GM18508 (cell line): ENCODE data around the gene TIMM17A.

ENCODE experiments used
- ATAC-seq: cut with Tn5 transposase; IDR thresholded peaks from one replicate; pipeline ENCODE4 v1.9.1; 2021; ENCODE audit warnings: moderate number of reproducible peaks; ENCODE audit not compliant: insufficient read depth, unreplicated experiment

Gene TIMM17A

DNA sequence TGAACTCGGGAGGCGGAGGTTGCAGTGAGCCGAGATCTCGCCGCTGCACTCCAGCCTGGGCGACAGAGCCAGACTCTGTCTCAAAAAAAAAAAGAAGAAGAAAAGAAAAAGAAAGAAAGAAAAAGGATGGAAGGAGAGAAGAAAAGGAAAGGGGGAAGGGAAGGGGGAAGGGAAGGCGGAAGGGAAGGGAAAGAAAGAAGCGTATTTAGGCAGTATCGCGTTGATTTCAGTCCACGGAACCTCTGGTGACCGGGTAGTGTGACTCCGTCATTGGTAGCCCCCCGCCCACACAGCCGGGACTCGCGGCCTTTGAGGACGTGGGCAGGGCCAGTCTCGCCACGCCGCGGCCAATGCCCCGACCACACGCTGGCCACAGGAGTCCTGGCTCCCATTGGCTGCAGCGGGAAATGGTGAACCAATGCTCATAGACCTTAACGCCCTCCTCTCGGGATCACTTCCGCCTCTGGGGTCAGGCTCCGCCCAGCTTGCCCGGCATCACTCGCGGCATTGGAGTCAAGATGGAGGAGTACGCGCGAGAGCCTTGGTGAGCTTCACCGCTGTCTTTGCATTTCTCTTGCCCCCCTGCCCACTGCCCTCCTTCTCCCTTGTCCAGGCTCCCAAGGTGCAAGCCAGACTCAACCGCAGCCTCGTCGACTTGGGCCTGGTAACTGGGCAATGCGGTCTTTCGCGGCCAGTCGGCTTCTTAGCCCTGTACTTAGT is at the start of gene TIMM17A:
Gene TIMM17A (plus strand): TSS at position 495 of the 720 bp plus-strand sequence. CDS start 24 bp downstream, at position 519.
- ATAC-seq = peak; percentile 90

DNA sequence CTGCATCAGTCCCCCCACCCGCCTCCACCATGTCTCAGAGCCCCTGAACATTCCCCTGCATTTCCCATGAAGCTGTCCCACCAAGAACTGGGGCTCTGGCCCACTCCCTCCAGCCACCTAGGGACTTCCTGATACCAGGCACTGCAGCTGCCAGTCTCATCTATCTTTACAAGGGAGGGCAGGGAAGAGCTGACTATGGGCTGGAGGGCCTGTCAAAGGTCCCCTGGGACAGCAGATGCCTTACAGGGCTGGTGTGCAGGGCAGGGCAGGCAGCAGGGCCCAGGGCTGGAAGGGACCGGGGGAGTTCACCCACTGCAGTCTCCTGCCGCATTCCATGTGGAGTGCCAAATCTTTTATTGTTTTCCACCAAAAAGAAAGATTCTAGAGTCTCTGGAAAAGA is 49.0 kb upstream of the TIMM17A start:
- ATAC-seq = no peak

DNA sequence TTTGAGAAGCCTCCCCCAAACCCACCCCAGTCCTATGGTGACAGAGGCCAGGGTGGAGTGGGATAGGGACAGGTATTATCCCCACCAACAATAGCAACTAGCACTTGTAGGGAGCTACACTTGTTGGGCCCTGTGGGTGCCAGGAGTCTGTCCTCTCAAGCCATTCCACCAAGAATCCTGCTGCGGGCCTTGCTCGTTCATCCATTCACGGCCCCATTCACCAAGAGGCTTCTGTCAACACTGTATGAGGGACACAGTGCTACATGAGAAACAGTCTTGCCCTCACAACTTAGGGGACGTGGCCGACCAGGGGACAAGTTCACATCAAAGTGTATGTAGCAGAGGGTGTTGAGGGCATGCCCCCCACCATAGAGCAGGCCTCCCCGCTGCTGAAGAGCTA is 47.7 kb upstream of the TIMM17A start:
- ATAC-seq = no peak

DNA sequence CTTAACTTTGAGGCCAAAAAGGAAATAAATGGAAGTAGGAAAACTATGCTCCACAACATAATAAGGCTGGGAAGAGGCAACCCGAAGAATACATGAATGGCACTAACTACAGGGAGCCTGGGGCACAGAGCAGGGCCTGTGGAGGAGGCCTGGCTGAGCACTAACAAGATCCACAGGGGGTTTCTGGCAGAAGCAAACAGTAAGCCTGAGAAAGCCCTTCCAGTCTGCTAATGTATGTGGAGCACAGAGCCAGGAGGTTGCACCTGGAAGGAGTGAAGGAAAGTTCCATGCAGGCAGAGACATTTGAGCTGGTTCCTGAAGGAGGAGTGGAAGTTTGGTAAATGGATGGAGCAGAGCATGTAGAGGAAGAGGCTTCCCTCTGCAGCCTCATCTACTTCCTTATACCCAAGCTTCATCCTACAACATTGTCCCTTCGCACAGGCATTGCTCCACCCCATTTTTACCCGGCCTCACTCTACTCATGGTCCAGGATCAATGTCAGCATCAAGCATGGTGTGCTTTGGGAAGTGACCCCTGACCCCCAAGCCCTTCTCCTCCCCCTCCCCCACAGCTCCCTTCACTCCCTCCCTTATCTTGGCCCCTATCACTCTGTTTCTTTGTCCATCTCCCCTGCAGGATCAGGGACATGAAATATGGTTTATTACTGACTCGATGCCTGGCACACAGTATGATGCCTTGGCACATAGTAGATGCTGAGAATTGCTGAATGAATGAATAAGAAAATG is 43.3 kb upstream of the TIMM17A start:
- ATAC-seq = no peak

DNA sequence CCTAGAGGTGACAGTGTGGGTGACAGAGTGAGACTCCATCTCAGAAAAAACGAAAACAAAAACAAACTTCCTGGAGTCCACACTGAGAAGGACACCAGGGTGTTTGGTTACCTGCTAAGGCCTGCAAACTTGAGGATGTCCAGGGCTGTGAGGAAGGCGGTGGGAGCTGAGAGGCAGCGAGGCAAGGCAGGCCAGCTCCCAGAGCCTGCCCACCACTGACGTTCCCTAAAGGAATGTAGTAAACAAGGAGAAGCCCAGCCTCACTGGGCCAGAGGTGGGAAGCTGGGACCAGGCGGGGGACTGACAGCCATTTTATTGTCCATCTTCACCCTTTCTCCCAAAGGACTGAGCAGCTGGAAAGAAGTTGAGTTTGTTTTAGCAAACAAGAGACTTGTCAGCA is 42.5 kb upstream of the TIMM17A start:
- no peak for ATAC-seq

DNA sequence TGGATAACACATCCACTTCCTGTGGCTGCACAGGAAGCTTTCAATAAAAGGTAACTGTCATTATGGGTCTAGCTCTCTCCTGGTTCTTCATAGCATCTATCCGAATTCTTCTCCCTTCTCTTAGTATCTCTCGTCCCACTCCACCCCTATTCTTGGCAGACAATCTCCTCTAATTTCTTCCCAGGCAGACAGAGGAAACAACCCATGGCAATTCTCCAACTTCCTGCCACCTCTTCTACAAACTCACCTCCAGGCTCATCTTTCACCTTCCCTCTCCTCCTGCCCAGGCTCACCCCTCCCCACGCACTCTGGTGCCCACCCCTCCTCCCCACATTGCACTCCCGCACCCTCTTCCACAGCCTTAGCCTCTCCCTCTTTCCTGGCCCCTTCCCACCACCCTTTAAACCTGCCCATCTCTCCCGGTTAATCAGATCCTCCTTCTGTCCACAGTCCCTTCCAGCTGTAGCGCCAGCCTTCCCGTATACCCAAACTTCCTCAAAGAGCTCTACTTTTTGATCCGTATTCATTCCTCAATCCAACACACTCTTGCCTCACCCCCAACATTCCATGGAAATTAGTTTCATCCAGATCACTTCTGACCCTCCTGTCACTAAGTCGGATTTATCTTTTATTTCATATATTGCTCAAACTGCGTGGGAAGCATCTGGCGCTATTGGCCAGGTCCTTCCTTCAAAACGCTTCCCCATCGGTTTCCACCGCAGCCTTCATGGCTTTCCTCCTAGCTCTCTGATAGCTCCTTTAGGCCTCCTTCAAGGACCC is 40.7 kb upstream of the TIMM17A start:
- no peak for ATAC-seq

DNA sequence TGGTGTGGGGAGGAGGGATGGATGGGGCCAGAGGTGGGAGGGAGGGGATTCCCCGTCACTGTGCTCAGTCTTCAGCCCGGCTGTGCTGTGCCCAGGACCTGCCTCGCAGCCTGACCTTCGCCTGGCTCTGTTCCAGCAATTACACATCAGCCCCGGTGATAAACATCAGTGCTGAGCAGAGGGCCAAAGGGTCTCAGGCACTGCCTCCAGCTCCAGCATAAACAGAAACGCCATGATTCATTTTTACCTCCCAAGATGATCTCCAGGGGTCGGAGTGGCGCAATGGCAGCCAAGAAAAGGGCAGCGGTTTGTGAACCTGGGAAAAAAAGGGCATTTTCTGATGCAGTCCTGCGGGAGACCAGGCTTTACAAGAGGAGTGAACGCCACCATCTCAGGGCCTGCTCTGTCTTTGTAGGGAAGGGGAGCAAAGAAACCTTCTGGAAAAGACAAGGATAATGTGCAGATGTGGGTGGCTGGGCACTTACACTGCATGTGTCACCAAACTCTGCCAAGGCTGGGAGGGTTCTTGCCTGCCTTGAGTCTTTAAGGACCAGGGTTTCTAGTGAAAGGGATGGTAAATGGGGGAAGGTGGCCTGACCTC is 38.6 kb upstream of the TIMM17A start:
- ATAC-seq = no peak

DNA sequence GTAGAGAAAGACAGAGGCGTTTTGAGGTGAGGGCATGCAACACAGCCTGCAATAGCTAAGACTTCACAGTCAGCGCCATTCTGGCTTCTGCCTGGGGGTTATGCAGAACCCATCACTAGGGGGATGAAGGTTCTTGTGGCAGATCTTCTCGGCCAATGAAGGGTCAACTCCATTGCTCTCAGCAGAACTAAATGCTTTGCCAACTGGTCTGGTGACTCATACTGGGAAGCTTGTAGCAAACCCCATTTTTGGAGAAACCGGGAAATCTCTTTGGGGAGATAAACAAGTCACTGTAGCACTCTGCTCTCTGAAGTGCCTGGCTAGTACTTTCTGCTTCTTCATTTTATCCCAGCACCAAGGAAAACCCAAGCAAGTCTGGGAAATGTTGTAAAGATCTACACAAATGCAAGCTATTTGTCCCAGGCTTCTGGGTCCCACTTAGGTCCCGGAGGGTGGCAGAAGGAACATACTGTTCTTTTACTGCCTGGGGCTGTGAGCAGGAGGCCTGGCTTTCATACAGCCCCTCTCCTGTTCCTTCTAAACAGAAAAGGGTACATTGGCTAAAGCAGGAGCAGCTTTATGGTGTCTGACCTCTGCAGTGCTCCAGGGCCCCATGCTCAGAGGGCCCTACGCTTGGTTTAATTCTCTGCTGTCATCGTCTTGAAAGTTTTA is 37.8 kb upstream of the TIMM17A start:
- ATAC-seq = no peak

DNA sequence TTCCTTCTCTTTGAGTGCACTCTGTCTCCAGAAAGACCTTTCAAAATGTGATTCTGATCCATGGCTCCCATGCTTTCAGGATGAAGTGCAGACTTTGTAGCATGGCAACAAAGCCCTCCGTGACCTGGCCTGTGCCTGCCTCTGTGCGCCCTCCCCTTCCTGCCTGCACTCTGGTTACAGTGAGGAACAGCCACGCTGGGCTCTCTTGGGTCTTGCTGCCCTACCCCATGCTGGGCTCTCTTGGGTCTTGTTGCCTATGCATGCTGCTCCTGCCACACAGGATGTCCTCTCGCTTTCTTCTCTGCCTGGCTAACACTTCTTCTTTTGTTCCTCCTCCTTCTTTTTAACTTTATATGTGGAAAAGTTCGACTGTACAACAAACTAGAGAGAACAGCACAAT is 37.0 kb upstream of the TIMM17A start:
- ATAC-seq = no peak

DNA sequence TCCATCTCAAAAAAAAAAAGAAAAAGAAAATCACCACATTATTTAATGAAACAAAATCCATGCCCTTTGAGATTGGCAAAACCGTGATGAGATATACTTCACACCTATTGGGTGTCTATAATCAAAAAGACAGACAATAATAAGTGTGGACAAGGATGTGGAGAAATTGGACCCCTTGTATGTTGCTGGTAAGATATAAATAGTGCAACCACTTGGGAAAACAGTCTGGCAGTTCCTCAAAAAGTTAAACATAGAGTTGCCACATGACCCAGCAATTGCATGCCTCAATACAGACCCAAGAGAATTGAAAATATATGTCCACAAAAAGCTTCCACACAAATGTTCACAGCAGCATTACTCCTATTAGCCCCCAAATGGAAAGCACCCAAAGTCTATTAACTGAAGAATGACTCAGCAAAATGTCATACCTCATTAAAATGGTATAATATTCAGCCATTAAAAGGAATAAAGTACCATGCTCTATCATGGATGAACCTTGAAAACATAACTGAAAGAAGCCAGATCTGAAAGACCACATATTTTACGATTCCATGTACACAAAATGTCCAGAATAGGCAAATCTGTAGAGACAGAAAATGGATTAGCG is 33.2 kb upstream of the TIMM17A start:
- ATAC-seq = no peak

DNA sequence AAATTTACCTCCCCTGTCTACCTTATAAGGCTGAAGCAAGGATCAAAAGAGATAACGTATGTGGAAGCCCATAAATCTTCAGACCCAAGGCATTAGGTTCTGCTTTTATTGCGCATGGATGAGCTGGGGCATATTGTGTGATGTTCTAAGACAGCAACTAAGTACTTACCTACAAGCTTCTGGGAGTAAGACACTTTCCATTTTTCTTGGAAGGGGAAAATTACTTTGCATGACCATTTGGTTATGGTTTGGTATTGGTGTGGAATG is 30.1 kb upstream of the TIMM17A start:
- no peak for ATAC-seq

DNA sequence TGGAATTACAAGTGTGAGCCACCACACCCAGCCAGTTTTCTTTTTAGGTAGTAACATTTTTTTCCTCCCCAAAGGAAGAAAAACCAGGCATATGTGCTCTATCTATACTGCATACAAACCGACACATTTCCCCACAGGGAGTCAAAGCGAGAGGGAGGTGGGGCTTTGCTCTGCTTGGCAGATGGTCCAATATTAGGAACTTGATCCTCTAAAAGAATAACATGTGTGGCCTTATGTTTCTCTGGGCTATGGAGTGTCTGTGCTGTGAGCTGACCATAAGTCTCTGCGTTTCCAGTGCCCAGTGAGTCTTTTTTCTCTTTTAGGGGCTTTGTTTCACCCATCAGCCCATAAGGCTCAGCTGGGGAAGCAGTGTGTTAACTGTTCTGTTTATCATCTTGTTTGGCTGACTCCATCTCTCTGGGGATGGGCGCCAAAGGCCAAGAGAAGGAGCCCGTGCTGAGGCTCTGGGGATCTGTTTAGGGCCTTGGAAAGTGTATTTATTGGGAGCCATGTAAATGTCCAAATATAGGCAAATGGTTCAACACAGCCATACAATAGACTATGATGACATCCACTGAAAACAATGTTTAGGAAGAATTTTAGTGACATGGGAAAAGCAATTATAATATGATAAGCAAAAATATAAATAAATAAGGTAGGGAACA is 29.2 kb upstream of the TIMM17A start:
- no peak for ATAC-seq

DNA sequence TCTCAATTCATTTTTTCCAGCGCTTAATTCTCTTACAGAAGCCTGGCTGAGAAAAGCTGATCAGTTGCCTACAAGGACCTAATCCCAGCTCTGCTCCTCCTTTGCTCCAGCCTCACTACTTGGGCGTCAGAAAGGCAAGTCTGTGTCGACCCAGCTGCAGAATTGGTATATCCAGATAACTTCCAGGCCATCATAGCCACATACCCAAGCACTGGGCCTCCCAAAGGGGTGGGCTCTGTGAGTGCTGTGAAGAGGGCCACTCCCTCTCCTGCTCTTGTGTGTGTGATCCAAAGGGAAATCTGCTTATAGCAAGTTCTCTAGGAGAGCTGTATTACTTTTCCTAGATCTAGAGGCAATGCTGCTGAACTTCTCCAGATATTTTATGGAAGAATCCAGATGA is 27.0 kb upstream of the TIMM17A start:
- no peak for ATAC-seq

DNA sequence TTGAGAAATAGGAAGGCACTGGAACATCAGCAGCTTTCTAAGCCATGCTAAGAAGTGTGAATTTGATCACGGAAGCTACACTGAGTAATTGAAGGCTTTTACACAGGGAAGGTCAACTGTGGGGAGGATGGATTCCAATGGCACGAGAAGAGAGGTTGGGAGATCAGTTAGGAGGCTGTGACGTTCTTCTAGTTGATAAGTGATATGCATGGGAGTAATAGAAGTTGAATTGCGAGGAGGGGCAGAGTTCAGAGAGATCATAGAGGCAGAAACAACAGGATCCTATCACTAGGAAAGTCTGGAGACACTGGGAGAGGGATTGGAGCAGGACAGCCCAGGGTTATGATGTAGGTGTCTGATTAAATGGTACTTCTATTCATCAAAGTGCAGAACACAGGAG is 25.2 kb upstream of the TIMM17A start:
- no peak for ATAC-seq

DNA sequence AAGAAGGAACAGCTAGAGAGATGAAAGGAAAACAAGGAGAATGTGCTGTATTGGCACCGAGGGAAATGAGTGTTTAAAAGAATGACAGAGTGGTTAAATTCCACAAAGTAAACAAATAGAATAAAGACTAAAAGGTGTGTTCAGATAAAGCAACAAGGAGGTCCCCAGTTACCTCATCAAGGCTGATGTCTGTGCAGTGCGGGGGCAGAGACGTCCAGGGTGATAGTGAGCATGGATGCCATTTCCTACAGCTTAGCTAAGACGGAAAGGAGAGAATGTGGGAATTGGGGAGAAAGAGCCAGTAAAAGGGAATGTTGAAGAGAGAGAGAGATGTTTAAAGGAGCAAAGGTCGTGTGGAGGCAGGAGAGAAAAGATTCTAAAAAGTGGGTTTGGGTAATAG is 24.5 kb upstream of the TIMM17A start:
- ATAC-seq = no peak

DNA sequence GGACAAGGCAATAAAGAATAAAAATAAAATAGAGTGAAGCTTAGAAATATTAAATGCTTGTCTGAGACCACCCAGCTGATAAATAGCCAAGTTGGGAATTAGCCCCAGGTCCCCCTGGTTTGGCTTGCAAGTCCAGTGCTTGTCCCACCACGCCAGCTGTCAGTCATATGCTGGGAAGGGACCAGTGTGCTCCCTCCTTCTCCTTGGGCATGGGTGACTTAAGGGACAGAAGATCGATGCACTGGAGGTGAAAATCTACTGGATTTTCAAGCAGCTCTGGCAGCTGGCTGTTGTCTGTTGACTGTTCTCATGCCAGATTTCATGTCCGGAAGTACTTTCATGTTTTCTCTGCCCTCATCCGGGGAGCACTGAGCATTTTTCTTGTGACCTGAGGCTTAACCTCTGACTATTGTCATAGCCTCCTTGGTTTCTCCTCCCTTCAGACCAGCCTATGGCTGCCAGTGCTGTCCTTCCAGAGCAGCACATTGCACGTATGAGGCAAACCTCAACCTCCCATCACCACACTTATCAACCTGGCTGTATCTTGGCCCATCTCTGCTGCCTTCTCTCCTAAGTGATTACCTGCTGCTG is 21.4 kb upstream of the TIMM17A start:
- ATAC-seq = no peak

DNA sequence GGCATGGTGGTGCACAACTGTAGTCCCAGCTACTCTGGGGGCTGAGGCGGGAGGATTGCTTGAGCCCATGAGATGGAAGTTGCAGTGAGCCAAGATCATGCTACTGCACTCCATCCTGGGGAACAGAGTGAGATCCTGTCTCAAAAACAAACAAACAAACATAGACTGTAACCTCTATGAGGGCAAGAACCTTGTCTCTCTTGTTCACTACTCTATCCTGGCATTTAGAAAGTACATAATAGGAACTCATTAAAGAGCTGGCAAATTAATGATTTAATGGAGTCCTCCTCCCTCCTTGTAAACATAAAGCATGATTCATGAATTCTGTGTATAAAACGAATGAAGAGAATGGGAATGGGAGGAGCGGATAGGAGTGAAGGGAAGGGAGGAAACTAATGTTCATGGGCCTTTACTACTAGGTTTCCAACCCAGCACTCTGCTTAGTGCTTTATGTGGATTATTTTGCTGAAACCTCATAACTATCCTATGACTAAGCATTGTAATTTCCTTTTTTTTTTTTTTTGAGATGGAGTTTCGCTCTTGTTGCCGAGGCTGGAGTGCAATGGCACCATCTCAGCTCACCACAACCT is 17.6 kb upstream of the TIMM17A start:
- no peak for ATAC-seq

DNA sequence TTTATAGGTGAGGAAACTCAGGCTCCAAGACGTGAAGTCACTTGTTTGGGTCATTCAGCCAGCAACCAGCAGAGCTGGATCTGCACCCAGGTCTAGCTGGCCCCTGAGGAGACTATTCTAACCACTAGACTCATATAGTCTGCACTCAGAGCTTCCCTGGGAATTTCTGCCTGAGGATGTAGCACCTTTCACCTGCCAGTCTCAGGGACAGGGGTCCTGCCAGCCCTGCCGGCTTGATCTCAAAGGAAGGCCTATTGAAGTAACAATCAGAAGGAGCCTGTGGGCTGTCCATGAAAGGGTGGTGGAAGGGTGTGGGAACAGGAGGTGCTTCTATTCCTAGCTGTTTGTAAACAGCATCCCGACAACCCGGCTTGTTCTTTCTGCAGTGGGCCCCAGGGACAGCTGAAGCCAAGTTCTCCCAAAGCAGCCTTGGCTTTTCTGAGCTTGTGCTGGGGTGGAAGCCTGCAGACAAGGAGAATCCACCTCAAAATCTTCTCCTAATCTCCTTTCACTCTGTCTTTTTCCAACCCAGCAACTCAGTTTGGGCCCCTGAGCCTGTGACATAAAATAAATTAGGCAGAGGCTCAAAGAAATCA is 16.8 kb upstream of the TIMM17A start:
- ATAC-seq = no peak
